H1 (cell line): ENCODE results near the gene CNDP2. TPM values are rescaled to one million over a fixed set of nuclear protein-coding genes. Genes with fewer than 3 reads are reported as not detected.

Experiments used
- HDAC2 ChIP-seq, 2 experiments: fragments of 300-600 bp in 1 of 2; sonication (generic) in 1 of 2; IDR thresholded peaks; 2 replicates each; pipeline ENCODE4 v1.6.1; 2011 to 2012; ENCODE audit warnings: low read depth in 2 of 2, low read length in 2 of 2, mild to moderate bottlenecking in 2 of 2, moderate library complexity in 2 of 2, borderline replicate concordance in 1 of 2, inconsistent platforms in 1 of 2
- JUN ChIP-seq: IDR thresholded peaks from 2 replicates; pipeline ENCODE4 v1.6.1; 2011; ENCODE audit warnings: low read depth, mild to moderate bottlenecking, improper control_type of control experiment, low read length
- RAD21 ChIP-seq, 2 experiments: IDR thresholded peaks in 1 of 2; conservative IDR thresholded peaks in 1 of 2; 2 replicates each; pipeline ENCODE4 v1.6.1; 2011; ENCODE audit warnings: low read depth in 2 of 2, low read length in 2 of 2, improper control_type of control experiment in 1 of 2, inconsistent platforms in 1 of 2, mild to moderate bottlenecking in 1 of 2, moderate library complexity in 1 of 2
- TCF12 ChIP-seq: IDR thresholded peaks from 2 replicates; pipeline ENCODE4 v1.6.1; 2011; ENCODE audit warnings: low read depth, mild to moderate bottlenecking, low read length
- polyA plus RNA-seq, 7 experiments: library from polyadenylated mRNA; depleted of rRNA in 3 of 7; stranded (reverse) in 5 of 7; unstranded in 2 of 7; fragments of >200 nt in 5 of 7; fragments of 200-250 nt in 2 of 7; gene quantifications; 1 replicate in 5 of 7; 2 replicates in 1 of 7; 4 replicates in 1 of 7; pipeline versions ENCODE4 v1.2.1 to v1.2.3, GENCODE V29; 2011 to 2013; ENCODE audit warnings: missing spikeins in 2 of 7, mixed read lengths in 2 of 7
- total RNA-seq: library from RNA; stranded (reverse); fragmentation: NEBNext Ultra II Directional; extraction: Animal tissue kit (Norgen Biotek cat#: 25700); gene quantifications from 2 replicates; pipeline ENCODE4 v1.2.1, GENCODE V29; 2021

Gene CNDP2
- total and polyA plus RNA-seq, 2 of the 8 experiments (the other 6 are each of a cell fraction or from before 2014, with no cell fraction given), result 71.8 to 243 TPM

DNA sequence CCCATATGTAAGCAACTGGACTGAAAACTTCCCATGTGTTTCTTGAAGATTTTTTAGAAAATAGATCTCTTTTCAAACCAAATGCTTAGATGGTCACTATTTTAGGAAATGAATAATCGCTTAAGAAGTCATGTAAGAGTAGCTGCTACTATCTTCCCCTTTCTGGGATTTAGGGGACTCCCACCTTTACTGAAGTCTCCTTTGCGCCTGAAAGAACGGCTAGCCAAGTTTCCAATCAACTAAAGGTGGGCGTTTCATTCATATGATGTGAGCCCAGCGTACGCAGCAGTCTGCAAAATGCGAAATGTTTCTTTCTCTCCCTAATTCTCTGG is 40.2 kb upstream of the CNDP2 start (continued):
- TF ChIP-seq JUN, result no peak
- TF ChIP-seq RAD21 (IDR thresholded peaks at IDR 0.05 in 1 of 2, conservative IDR thresholded peaks at IDR 0.05 in 1 of 2; ENCODE audit: low read depth in 2 of 2, low read length in 2 of 2), result no peak
- no peak for TF ChIP-seq HDAC2 (IDR thresholded peaks at IDR 0.05; ENCODE audit: borderline replicate concordance in 1 of 2, low read depth in 2 of 2, low read length in 2 of 2)
- TF ChIP-seq TCF12, result no peak
